Erythroblast (primary cell): Measurements from ENCODE around the gene TOR1AIP2.

Source experiments
- GATA1 ChIP-seq: IDR thresholded peaks from 2 replicates; pipeline ENCODE4 v1.6.1; 2011; ENCODE audit warnings: low read depth, mild to moderate bottlenecking, control low read depth, low read length, moderate library complexity
- POLR2A ChIP-seq: IDR thresholded peaks from 2 replicates; pipeline ENCODE4 v1.6.1; 2011; ENCODE audit warnings: mild to moderate bottlenecking, low read length

GRCh38 chr1:179923029-179923428 is 45.4 kb upstream of the TOR1AIP2 start:
- TF ChIP-seq POLR2A = no peak
- TF ChIP-seq GATA1 = no peak
